Tibial artery (tissue), 4 donors: Measurements from ENCODE around the gene KLHDC7B.

Experiments used
- DNase-seq, 2 donors: peaks; one replicate each; pipeline ENCODE4 v3.0.0-alpha.2; 2019
- H3K27ac ChIP-seq, 2 donors: fragments of 200-600 bp; sonication (generic) in 1 of 2; 1 replicate in 1 of 2; 2 replicates in 1 of 2; pipeline ENCODE4 v1.5.1; 2018 to 2019; ENCODE audit warnings: mild to moderate bottlenecking in 1 of 2
- H3K27me3 ChIP-seq, 2 donors: fragments of 200-600 bp; sonication (generic) in 1 of 2; one replicate each; pipeline versions ENCODE4 v1.5.1 to v1.6.0; 2016 to 2019
- H3K36me3 ChIP-seq, 3 donors: fragments of 200-600 bp; sonication (generic) in 2 of 3; one replicate each; pipeline ENCODE4 v1.5.1; 2016 to 2019; ENCODE audit warnings: mild to moderate bottlenecking in 2 of 3
- H3K4me1 ChIP-seq, 4 donors: fragments of 200-600 bp; sonication (generic) in 2 of 4; 1 replicate in 3 of 4; 2 replicates in 1 of 4; pipeline ENCODE4 v1.5.1; 2016 to 2019
- H3K4me3 ChIP-seq, 2 donors: fragments of 200-600 bp; sonication (generic) in 1 of 2; 1 replicate in 1 of 2; 2 replicates in 1 of 2; pipeline ENCODE4 v1.5.1; 2018 to 2019; ENCODE audit warnings: mild to moderate bottlenecking in 2 of 2
- H3K9me3 ChIP-seq, 3 donors: fragments of 200-600 bp; sonication (generic) in 1 of 3; one replicate each; pipeline ENCODE4 v1.5.1; 2016 to 2019
- intact Hi-C: fragments of 100-400 bp; cut with DNase I; formaldehyde crosslinking; loops from one replicate; pipeline ENCODE4 v1.15.0; 2023; ENCODE audit warnings: low total_unique reads
- TF ChIP-seq, protein P1 (sequence below), 2 experiments: fragments of 200-600 bp in 1 of 2; fragments of 450-650 bp in 1 of 2; IDR thresholded peaks; one replicate each; pipeline ENCODE4 v1.5.1; 2017 to 2019; ENCODE audit warnings: antibody characterized with exemption in 2 of 2, mild to moderate bottlenecking in 1 of 2, moderate library complexity in 1 of 2

Gene KLHDC7B

GRCh38 chr22:50545522-50546325, at the start of gene KLHDC7B:
Gene KLHDC7B (plus strand): TSS chr22:50545899. CDS start chr22:50546244, 345 bp downstream.
- H3K4me3 ChIP-seq, result no peak within 1 kb of the TSS

DNA sequence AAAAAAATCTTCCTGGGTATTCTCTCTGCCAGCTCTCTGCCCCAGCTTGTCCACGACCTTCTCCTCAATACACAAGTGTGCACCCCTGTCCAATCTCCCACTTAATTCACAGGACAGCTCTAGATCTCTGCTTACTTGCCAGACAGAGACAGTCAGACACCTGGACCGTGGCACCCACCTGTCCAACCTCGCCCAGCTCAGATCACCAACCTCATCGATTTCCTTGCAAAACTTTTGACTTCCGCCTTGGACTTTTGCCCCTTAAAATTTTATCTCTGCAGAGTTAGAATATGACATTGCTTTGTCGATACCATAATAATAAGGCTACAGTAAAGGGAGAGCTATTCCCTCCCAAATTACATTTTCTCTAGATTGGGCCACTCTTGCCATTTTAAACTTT, 48.6 kb upstream of the KLHDC7B start:
- no peak overlapping the region for H3K27ac ChIP-seq
- H3K4me1 ChIP-seq, result no peaks in the 10 kb centered on the region
- intact Hi-C loops, result no loop called here
- no peaks in the 10 kb centered on the region for H3K9me3 ChIP-seq
- TF ChIP-seq, protein P1, sequence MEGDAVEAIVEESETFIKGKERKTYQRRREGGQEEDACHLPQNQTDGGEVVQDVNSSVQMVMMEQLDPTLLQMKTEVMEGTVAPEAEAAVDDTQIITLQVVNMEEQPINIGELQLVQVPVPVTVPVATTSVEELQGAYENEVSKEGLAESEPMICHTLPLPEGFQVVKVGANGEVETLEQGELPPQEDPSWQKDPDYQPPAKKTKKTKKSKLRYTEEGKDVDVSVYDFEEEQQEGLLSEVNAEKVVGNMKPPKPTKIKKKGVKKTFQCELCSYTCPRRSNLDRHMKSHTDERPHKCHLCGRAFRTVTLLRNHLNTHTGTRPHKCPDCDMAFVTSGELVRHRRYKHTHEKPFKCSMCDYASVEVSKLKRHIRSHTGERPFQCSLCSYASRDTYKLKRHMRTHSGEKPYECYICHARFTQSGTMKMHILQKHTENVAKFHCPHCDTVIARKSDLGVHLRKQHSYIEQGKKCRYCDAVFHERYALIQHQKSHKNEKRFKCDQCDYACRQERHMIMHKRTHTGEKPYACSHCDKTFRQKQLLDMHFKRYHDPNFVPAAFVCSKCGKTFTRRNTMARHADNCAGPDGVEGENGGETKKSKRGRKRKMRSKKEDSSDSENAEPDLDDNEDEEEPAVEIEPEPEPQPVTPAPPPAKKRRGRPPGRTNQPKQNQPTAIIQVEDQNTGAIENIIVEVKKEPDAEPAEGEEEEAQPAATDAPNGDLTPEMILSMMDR (IDR thresholded peaks at IDR 0.05), result no peak
- DNase-seq, result no peak
- no peaks in the 10 kb centered on the region for H3K27me3 ChIP-seq
- peaks cover 0 to 2% (median 0%) of the 10 kb centered on the region in 3 donors for H3K36me3 ChIP-seq
- H3K4me3 ChIP-seq, result no peak overlapping the region

More at GRCh38 chr22:50545522-50546325, at the start of gene KLHDC7B:
- Histone ChIP-seq H3K36me3 (no peaks in the 10 kb centered on the region), H3K4me1 (peaks cover 0 to 33% (median 19%) of the 10 kb centered on the region in 4 donors), H3K27me3 (peaks cover 0 to 73% of the 10 kb centered on the region in 2 donors), H3K27ac (no peak within 1 kb of the TSS), H3K9me3 (no peaks in the 10 kb centered on the region)
- TF ChIP-seq, protein P1 (IDR thresholded peaks at IDR 0.05), result no peak
- intact Hi-C loops, result no loop called here
- DNase-seq, result no peak

GRCh38 chr22:50498322-50498890, 47.3 kb upstream of the KLHDC7B start:
- H3K27me3 ChIP-seq, result no peaks in the 10 kb centered on the region
- DNase-seq, result peak in 1 of 2 donors; percentile 55
- peaks cover 12 to 16% (median 13%) of the 10 kb centered on the region in 3 donors for H3K36me3 ChIP-seq
- TF ChIP-seq, protein P1 (IDR thresholded peaks at IDR 0.05), result peak; percentile 38 to 44
- no peak overlapping the region for H3K27ac ChIP-seq
- no peaks in the 10 kb centered on the region for H3K9me3 ChIP-seq
- no peaks in the 10 kb centered on the region for H3K4me1 ChIP-seq
- intact Hi-C loops, result no loop called here
- no peak overlapping the region for H3K4me3 ChIP-seq

DNA sequence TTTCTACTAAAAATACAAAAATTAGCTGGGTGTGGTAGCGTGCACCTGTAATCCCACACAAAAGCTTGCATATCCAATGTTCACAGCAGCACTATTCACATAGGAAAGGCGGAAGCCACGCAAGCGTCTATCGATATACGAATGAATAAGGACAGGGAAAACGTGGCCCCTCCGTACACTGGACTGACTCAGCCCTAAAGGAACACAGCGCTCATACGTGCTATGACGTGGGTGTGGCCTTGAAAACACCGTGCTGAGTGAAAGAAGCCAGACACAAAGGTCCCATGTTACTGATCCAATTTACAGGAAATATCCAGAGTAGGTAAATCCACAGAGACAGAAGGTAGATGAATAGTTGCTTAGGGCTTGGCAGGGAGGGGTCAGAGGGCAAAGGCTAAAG, 45.2 kb upstream of the KLHDC7B start:
- TF ChIP-seq, protein P1 (IDR thresholded peaks at IDR 0.05), result no peak
- intact Hi-C loops, result loop anchor here (10.0 kb wide), 1 partner anchor 256 kb away; the partner anchor contains the start of gene TUBGCP6
- no peak for DNase-seq
- Histone ChIP-seq H3K36me3 (peaks cover 26 to 33% (median 29%) of the 10 kb centered on the region in 3 donors), H3K27ac (no peak overlapping the region), H3K4me3 (no peak overlapping the region), H3K4me1 (peaks cover 0 to 5% (median under 1%) of the 10 kb centered on the region in 4 donors), H3K9me3 (no peaks in the 10 kb centered on the region), H3K27me3 (no peaks in the 10 kb centered on the region)

GRCh38 chr22:50502096-50502495, 43.6 kb upstream of the KLHDC7B start:
- peaks cover 0 to 21% (median 14%) of the 10 kb centered on the region in 4 donors for H3K4me1 ChIP-seq
- DNase-seq, result no peak
- TF ChIP-seq, protein P1 (IDR thresholded peaks at IDR 0.05), result no peak
- intact Hi-C loops, result loop anchor here (10.0 kb wide), 1 partner anchor 257 kb away; the partner anchor contains the start of gene TUBGCP6
- peaks cover 32 to 40% (median 34%) of the 10 kb centered on the region in 3 donors for H3K36me3 ChIP-seq
- no peak overlapping the region for H3K27ac ChIP-seq
- no peaks in the 10 kb centered on the region for H3K27me3 ChIP-seq
- H3K9me3 ChIP-seq, result no peaks in the 10 kb centered on the region
- H3K4me3 ChIP-seq, result no peak overlapping the region
